GM19395 (cell line): Measurements from ENCODE around the gene TENM4.
"Not testable (repeated sequence)": the region's sequence is repeated elsewhere in the genome, so short reads cannot be mapped to it uniquely, and the experiment has no call there.

Source experiments
- ATAC-seq: cut with Tn5 transposase; IDR thresholded peaks from one replicate; pipeline ENCODE4 v1.9.1; 2021; ENCODE audit warnings: mild to moderate bottlenecking, moderate library complexity; ENCODE audit not compliant: unreplicated experiment

Gene TENM4

GRCh38 chr11:78991681-78992080 is 449.1 kb downstream of the TENM4 start:
- ATAC-seq: no peak

- ATAC-seq: no peak
Observed at GRCh38 chr11:78990261-78990660, 450.6 kb downstream of the TENM4 start.

GRCh38 chr11:78987748-78988147 is 453.1 kb downstream of the TENM4 start:
- no peak for ATAC-seq

- ATAC-seq: no peak
Observed at GRCh38 chr11:78986305-78986704, 454.5 kb downstream of the TENM4 start.

GRCh38 chr11:78985663-78986062 is 455.2 kb downstream of the TENM4 start:
- ATAC-seq: no peak

- no peak for ATAC-seq
Observed at GRCh38 chr11:78982473-78982872, 458.4 kb downstream of the TENM4 start.

GRCh38 chr11:78981153-78981552 is 459.7 kb downstream of the TENM4 start:
- ATAC-seq: no peak

GRCh38 chr11:78978831-78979230 is 462.0 kb downstream of the TENM4 start:
- no peak for ATAC-seq

- not testable (repeated sequence) for ATAC-seq
Observed at GRCh38 chr11:78977848-78978247, 463.0 kb downstream of the TENM4 start.

GRCh38 chr11:78977009-78977408 is 463.8 kb downstream of the TENM4 start:
- no peak for ATAC-seq

- ATAC-seq: no peak
Observed at GRCh38 chr11:78975081-78975480, 465.7 kb downstream of the TENM4 start.

- no peak for ATAC-seq
Observed at GRCh38 chr11:78973876-78974275, 467.0 kb downstream of the TENM4 start.

- no peak for ATAC-seq
Observed at GRCh38 chr11:78972590-78972989, 468.2 kb downstream of the TENM4 start.

- ATAC-seq: no peak
Observed at GRCh38 chr11:78972177-78972576, 468.7 kb downstream of the TENM4 start.

GRCh38 chr11:78967811-78968210 is 473.0 kb downstream of the TENM4 start:
- ATAC-seq: no peak

- no peak for ATAC-seq
Observed at GRCh38 chr11:78965432-78965831, 475.4 kb downstream of the TENM4 start.

GRCh38 chr11:78961937-78962701 is 478.7 kb downstream of the TENM4 start:
- ATAC-seq: no peak

GRCh38 chr11:78961247-78961646 is 479.6 kb downstream of the TENM4 start:
- no peak for ATAC-seq

GRCh38 chr11:78958444-78958843 is 482.4 kb downstream of the TENM4 start:
- no peak for ATAC-seq

GRCh38 chr11:78957476-78958245 is 483.2 kb downstream of the TENM4 start:
- ATAC-seq: no peak

GRCh38 chr11:78954696-78955095 is 486.1 kb downstream of the TENM4 start:
- no peak for ATAC-seq

- ATAC-seq: no peak
Observed at GRCh38 chr11:78954261-78954660, 486.6 kb downstream of the TENM4 start.
